WTC11 (cell line): ENCODE data around the gene SEMA5B. TPM values are rescaled to one million over a fixed set of nuclear protein-coding genes. Genes with fewer than 3 reads are reported as not detected.

Experiments used
- ATAC-seq: fragments of 200-7000 bp; cut with Tn5 transposase; 2 replicates; pipeline ENCODE4 v1.10.0; 2021; ENCODE audit warnings: mild to moderate bottlenecking, moderate library complexity
- Bru-seq: library from RNA; stranded (reverse); fragments of 400-500 nt; gene quantifications from one replicate; lab custom pipeline; 2021; lab: Mats Ljungman, UMichigan
- CTCF ChIA-PET: fragments of 300-600 bp; sonication (Branson Sonifier 250); formaldehyde crosslinking; loops from one replicate; lab custom pipeline; 2021; ENCODE audit warnings: antibody characterized with exemption; lab: Charles Lee
- POLR2A ChIA-PET: fragments of 350-600 bp; sonication (Branson Sonifier 250); formaldehyde crosslinking; loops from one replicate; lab custom pipeline; 2021; ENCODE audit warnings: antibody characterized with exemption; lab: Charles Lee
- DNase-seq: peaks from one replicate; pipeline ENCODE4 v3.0.0; 2021; ENCODE audit warnings: low spot score
- H3K27ac Mint-ChIP-seq: 2 replicates; pipeline ENCODE4 v1.8.0; 2021; ENCODE audit warnings: mixed read lengths
- H3K27me3 Mint-ChIP-seq: 2 replicates; pipeline ENCODE4 v1.8.0; 2021; ENCODE audit warnings: low read depth, mild to moderate bottlenecking, moderate library complexity, mixed read lengths
- H3K36me3 Mint-ChIP-seq: 2 replicates; pipeline ENCODE4 v1.8.0; 2021; ENCODE audit warnings: mixed read lengths
- H3K4me1 Mint-ChIP-seq: 2 replicates; pipeline ENCODE4 v1.8.0; 2022; ENCODE audit warnings: mixed read lengths
- H3K4me3 Mint-ChIP-seq: 2 replicates; pipeline ENCODE4 v1.8.0; 2021; ENCODE audit warnings: mild to moderate bottlenecking, moderate library complexity, mixed read lengths
- H3K9me3 Mint-ChIP-seq: 2 replicates; pipeline ENCODE4 v1.8.0; 2021; ENCODE audit warnings: mixed read lengths
- ATF1 ChIP-seq: sonication (generic); formaldehyde crosslinking; IDR thresholded peaks from 2 replicates; pipeline ENCODE4 v1.8.1; 2023; ENCODE audit warnings: mild to moderate bottlenecking, moderate library complexity, missing genetic modification reagents
- CBFB ChIP-seq: sonication (generic); formaldehyde crosslinking; IDR thresholded peaks from 2 replicates; pipeline ENCODE4 v1.8.1; 2022; ENCODE audit warnings: mild to moderate bottlenecking, low read depth, missing genetic modification reagents
- CREM ChIP-seq: sonication (generic); formaldehyde crosslinking; IDR thresholded peaks from 2 replicates; pipeline ENCODE4 v1.8.1; 2022; ENCODE audit warnings: mild to moderate bottlenecking, missing genetic modification reagents, moderate library complexity
- FOXP1 ChIP-seq: sonication (generic); formaldehyde crosslinking; IDR thresholded peaks from 2 replicates; pipeline ENCODE4 v1.8.0; 2022; ENCODE audit warnings: missing genetic modification reagents, mild to moderate bottlenecking, moderate library complexity, borderline replicate concordance
- JAZF1 ChIP-seq: fragments of 250-450 bp; sonication (Bioruptor Pico); IDR thresholded peaks from 2 replicates; pipeline ENCODE4 v1.9.0; 2021; ENCODE audit warnings: moderate library complexity, mild to moderate bottlenecking, inconsistent platforms
- JUN ChIP-seq: sonication (generic); formaldehyde crosslinking; IDR thresholded peaks from 2 replicates; pipeline ENCODE4 v1.8.0; 2023; ENCODE audit warnings: mild to moderate bottlenecking, missing genetic modification reagents
- TEAD4 ChIP-seq: sonication (generic); formaldehyde crosslinking; IDR thresholded peaks from 2 replicates; pipeline ENCODE4 v1.8.0; 2022; ENCODE audit warnings: mild to moderate bottlenecking, missing genetic modification reagents
- TP53 ChIP-seq: sonication (generic); formaldehyde crosslinking; IDR thresholded peaks from 2 replicates; pipeline ENCODE4 v1.8.1; 2023; ENCODE audit warnings: mild to moderate bottlenecking, missing genetic modification reagents
- ZNF121 ChIP-seq: sonication (generic); formaldehyde crosslinking; IDR thresholded peaks from 2 replicates; pipeline ENCODE4 v1.8.0; 2023; ENCODE audit warnings: missing genetic modification reagents
- ZNF232 ChIP-seq: sonication (generic); formaldehyde crosslinking; IDR thresholded peaks from 2 replicates; pipeline ENCODE4 v1.8.0; 2022; ENCODE audit warnings: mild to moderate bottlenecking, missing genetic modification reagents
- long read RNA-seq, 3 experiments: library from RNA in 1 of 3; library from capped mRNA in 1 of 3; library from polyadenylated mRNA in 1 of 3; unstranded in 2 of 3; stranded (forward) in 1 of 3; transcript quantifications; one replicate each; pipeline ENCODE4 v2.0.0, GENCODE V29; 2021
- total RNA-seq: library from RNA; stranded (reverse); gene quantifications from 3 replicates; pipeline ENCODE4 v1.2.3, GENCODE V29; 2021
- TF ChIP-seq, protein P1 (sequence below): sonication (generic); formaldehyde crosslinking; IDR thresholded peaks from 2 replicates; pipeline ENCODE4 v1.8.0; 2023; ENCODE audit warnings: missing genetic modification reagents
- TF ChIP-seq, protein P2 (sequence below): fragments of 250-450 bp; sonication (Bioruptor Pico); IDR thresholded peaks from 2 replicates; pipeline ENCODE4 v1.8.0; 2021; ENCODE audit warnings: mild to moderate bottlenecking
- TF ChIP-seq, protein P3 (sequence below): fragments of 250-450 bp; sonication (Bioruptor Pico); conservative IDR thresholded peaks from 2 replicates; pipeline ENCODE4 v1.9.0; 2021; ENCODE audit warnings: mild to moderate bottlenecking
- TF ChIP-seq, protein P4 (sequence below): sonication (generic); formaldehyde crosslinking; IDR thresholded peaks from 2 replicates; pipeline ENCODE4 v1.8.1; 2022; ENCODE audit warnings: low read depth, mild to moderate bottlenecking, moderate library complexity, missing genetic modification reagents, borderline replicate concordance
- TF ChIP-seq, protein P5 (sequence below): sonication (generic); formaldehyde crosslinking; IDR thresholded peaks from 2 replicates; pipeline ENCODE4 v1.8.1; 2023; ENCODE audit warnings: mild to moderate bottlenecking, missing genetic modification reagents
- TF ChIP-seq, protein P6 (sequence below): fragments of 200-600 bp; IDR thresholded peaks from 2 replicates; pipeline ENCODE4 v1.8.0; 2022; ENCODE audit warnings: antibody characterized with exemption
- TF ChIP-seq, protein P7 (sequence below): fragments of 250-450 bp; sonication (Bioruptor Pico); IDR thresholded peaks from 2 replicates; pipeline ENCODE4 v1.9.0; 2021; ENCODE audit warnings: mild to moderate bottlenecking
- TF ChIP-seq, protein P8 (sequence below): sonication (generic); formaldehyde crosslinking; IDR thresholded peaks from 2 replicates; pipeline ENCODE4 v1.8.0; 2022; ENCODE audit warnings: mild to moderate bottlenecking, missing genetic modification reagents

The SEMA5B gene, protein sequence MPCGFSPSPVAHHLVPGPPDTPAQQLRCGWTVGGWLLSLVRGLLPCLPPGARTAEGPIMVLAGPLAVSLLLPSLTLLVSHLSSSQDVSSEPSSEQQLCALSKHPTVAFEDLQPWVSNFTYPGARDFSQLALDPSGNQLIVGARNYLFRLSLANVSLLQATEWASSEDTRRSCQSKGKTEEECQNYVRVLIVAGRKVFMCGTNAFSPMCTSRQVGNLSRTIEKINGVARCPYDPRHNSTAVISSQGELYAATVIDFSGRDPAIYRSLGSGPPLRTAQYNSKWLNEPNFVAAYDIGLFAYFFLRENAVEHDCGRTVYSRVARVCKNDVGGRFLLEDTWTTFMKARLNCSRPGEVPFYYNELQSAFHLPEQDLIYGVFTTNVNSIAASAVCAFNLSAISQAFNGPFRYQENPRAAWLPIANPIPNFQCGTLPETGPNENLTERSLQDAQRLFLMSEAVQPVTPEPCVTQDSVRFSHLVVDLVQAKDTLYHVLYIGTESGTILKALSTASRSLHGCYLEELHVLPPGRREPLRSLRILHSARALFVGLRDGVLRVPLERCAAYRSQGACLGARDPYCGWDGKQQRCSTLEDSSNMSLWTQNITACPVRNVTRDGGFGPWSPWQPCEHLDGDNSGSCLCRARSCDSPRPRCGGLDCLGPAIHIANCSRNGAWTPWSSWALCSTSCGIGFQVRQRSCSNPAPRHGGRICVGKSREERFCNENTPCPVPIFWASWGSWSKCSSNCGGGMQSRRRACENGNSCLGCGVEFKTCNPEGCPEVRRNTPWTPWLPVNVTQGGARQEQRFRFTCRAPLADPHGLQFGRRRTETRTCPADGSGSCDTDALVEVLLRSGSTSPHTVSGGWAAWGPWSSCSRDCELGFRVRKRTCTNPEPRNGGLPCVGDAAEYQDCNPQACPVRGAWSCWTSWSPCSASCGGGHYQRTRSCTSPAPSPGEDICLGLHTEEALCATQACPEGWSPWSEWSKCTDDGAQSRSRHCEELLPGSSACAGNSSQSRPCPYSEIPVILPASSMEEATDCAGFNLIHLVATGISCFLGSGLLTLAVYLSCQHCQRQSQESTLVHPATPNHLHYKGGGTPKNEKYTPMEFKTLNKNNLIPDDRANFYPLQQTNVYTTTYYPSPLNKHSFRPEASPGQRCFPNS
- total RNA-seq (20.4 to 22.0 TPM (median 20.7 TPM) in 3 replicates), Bru-seq, nascent RNA (percentile 55 among the genes with signal in this experiment)
- long read RNA-seq, experiment 1, full-length matches to known transcripts: 8 of 62 reads
- long read RNA-seq, experiment 1, partial matches to known transcripts: 22 of 62 reads
- long read RNA-seq, experiment 1, other reads (novel, unspliced or antisense): 32 of 62 reads
- long read RNA-seq, experiment 2, partial matches to known transcripts: 4 of 6 reads
- long read RNA-seq, experiment 2, other reads (novel, unspliced or antisense): 2 of 6 reads
- long read RNA-seq, experiment 3, partial matches to known transcripts: 4 of 6 reads
- long read RNA-seq, experiment 3, other reads (novel, unspliced or antisense): 2 of 6 reads

DNA sequence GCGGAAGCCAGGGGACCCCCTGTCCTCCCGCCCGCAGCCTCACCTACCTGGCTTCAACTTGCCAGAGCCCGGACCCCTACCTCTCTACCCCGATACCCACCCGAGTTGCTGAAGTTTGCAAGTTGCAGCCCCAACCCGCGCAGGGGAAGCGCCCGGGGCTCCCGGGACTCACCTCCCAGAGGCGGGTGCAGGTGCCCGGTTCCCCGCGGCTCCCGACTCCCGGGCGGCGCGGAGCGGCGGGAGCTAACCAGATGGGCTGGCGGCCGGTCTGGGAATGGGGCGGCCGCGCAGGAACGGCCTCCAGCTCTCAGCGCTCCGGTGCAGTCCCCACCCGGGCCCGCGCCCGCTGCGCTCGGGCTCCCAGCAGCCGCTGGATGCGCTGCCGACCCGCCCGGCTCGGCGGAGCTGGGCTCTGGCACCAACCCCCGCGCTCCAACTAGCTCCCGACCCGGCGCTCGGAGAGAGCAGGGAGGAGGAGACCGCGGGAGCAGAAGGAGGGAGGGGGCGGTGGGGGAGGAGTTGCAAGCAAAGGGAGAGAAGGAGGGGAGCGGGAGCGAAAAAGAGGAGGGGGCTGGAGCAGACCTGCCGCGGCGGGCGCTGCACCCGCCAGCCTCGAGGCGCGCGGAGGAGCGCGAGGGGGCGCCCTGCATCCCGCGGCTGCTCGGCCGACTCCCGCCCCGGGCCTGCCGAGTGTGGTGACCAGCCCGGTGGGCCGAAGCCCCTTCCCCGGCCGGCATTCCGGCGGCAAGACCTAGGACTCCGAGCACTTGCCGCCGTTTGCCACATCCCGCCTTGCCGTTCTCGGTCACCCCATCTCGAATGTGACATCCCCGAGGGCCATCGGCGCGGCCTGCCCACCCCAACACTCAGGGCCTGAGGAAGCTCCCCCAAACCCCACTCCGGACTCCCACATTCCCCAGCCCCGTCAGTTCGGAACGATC is at the start of gene SEMA5B:
SEMA5B (minus strand) TSS at position 472 of the 941 bp plus-strand sequence. CDS start 66,500 bp downstream, outside the sequence.
- Mint-ChIP-seq H3K27ac (no peak within 1 kb of the TSS), H3K4me3 (peak within 1 kb of the TSS; percentile 89), H3K9me3 (no peaks in the 10 kb centered on the region; the same call in 1 of the 2 replicates), H3K27me3 (peaks cover 49% of the 10 kb centered on the region), H3K4me1 (peaks cover 40% of the 10 kb centered on the region), H3K36me3 (peaks cover 3% of the 10 kb centered on the region; the same call in 1 of the 2 replicates)
- ATAC-seq (peak; percentile 61), DNase-seq (peak; percentile 83)
- ChIA-PET CTCF (interaction anchor here (0.6 to 4.6 kb wide), 49 partner anchors 7 to 1479 kb away, joined by 3 to 72 read pairs (median 4); partner anchors contain the start of genes HSPBAP1 and PDIA5), POLR2A (interaction anchor here (0.5 to 1.1 kb wide), 7 partner anchors 8 to 1278 kb away, joined by 3 to 7 read pairs (median 4); partner anchors contain the start of gene GOLGB1)
- TF ChIP-seq TP53 (CRISPR knock-in tag) (no peak), CREM (CRISPR knock-in tag) (no peak), FOXP1 (CRISPR knock-in tag) (0 out of 2 replicates have a peak, but pooled peaks have one; percentile 61), ATF1 (CRISPR knock-in tag) (no peak), TEAD4 (CRISPR knock-in tag) (no peak), JUN (no peak), ZNF121 (CRISPR knock-in tag) (no peak), CBFB (no peak), JAZF1 (CRISPR knock-in tag) (no peak), ZNF232 (CRISPR knock-in tag) (peak; percentile 75)
- TF ChIP-seq, protein P1, sequence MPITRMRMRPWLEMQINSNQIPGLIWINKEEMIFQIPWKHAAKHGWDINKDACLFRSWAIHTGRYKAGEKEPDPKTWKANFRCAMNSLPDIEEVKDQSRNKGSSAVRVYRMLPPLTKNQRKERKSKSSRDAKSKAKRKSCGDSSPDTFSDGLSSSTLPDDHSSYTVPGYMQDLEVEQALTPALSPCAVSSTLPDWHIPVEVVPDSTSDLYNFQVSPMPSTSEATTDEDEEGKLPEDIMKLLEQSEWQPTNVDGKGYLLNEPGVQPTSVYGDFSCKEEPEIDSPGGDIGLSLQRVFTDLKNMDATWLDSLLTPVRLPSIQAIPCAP (CRISPR knock-in tag): no peak
- TF ChIP-seq, protein P2, sequence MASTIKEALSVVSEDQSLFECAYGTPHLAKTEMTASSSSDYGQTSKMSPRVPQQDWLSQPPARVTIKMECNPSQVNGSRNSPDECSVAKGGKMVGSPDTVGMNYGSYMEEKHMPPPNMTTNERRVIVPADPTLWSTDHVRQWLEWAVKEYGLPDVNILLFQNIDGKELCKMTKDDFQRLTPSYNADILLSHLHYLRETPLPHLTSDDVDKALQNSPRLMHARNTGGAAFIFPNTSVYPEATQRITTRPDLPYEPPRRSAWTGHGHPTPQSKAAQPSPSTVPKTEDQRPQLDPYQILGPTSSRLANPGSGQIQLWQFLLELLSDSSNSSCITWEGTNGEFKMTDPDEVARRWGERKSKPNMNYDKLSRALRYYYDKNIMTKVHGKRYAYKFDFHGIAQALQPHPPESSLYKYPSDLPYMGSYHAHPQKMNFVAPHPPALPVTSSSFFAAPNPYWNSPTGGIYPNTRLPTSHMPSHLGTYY: no peak
- TF ChIP-seq, protein P3, sequence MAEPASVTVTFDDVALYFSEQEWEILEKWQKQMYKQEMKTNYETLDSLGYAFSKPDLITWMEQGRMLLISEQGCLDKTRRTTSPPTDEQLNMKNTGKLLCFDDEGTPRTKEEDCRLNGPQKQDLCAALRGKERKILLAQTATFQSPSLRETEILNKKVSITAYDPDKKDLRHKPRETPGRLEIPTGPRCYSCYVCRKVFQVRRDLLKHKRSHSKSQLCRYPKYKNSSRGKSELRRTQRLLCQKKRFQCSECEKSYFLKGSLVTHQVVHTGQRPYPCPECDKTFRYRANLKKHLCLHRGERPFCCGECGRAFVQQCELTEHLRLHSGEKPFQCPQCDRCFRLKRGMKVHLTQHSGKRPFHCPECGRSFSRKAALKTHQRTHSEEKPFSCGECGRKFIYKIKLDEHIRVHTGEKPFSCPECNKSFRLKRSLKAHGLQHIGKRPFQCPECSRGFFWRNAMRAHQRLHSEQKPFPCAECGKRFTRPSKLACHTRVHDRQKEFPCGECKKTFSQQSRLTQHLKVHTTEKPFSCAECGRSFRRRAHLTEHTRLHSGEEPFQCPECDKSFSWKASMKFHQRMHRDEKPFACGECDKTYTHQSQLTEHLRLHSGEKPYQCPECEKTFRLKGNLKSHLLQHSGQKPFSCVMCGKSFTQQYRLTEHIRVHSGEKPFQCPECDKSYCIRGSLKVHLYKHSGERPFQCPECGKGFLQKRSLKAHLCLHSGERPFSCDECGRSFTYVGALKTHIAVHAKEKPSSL (CRISPR knock-in tag): no peak
- TF ChIP-seq, protein P4, sequence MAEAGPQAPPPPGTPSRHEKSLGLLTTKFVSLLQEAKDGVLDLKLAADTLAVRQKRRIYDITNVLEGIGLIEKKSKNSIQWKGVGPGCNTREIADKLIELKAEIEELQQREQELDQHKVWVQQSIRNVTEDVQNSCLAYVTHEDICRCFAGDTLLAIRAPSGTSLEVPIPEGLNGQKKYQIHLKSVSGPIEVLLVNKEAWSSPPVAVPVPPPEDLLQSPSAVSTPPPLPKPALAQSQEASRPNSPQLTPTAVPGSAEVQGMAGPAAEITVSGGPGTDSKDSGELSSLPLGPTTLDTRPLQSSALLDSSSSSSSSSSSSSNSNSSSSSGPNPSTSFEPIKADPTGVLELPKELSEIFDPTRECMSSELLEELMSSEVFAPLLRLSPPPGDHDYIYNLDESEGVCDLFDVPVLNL (CRISPR knock-in tag): no peak
- TF ChIP-seq, protein P5, sequence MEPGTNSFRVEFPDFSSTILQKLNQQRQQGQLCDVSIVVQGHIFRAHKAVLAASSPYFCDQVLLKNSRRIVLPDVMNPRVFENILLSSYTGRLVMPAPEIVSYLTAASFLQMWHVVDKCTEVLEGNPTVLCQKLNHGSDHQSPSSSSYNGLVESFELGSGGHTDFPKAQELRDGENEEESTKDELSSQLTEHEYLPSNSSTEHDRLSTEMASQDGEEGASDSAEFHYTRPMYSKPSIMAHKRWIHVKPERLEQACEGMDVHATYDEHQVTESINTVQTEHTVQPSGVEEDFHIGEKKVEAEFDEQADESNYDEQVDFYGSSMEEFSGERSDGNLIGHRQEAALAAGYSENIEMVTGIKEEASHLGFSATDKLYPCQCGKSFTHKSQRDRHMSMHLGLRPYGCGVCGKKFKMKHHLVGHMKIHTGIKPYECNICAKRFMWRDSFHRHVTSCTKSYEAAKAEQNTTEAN: no peak
- TF ChIP-seq, protein P6, sequence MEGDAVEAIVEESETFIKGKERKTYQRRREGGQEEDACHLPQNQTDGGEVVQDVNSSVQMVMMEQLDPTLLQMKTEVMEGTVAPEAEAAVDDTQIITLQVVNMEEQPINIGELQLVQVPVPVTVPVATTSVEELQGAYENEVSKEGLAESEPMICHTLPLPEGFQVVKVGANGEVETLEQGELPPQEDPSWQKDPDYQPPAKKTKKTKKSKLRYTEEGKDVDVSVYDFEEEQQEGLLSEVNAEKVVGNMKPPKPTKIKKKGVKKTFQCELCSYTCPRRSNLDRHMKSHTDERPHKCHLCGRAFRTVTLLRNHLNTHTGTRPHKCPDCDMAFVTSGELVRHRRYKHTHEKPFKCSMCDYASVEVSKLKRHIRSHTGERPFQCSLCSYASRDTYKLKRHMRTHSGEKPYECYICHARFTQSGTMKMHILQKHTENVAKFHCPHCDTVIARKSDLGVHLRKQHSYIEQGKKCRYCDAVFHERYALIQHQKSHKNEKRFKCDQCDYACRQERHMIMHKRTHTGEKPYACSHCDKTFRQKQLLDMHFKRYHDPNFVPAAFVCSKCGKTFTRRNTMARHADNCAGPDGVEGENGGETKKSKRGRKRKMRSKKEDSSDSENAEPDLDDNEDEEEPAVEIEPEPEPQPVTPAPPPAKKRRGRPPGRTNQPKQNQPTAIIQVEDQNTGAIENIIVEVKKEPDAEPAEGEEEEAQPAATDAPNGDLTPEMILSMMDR: no peak; the same call in 1 of the 2 replicates
- TF ChIP-seq, protein P7, sequence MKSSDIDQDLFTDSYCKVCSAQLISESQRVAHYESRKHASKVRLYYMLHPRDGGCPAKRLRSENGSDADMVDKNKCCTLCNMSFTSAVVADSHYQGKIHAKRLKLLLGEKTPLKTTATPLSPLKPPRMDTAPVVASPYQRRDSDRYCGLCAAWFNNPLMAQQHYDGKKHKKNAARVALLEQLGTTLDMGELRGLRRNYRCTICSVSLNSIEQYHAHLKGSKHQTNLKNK (CRISPR knock-in tag): no peak
- TF ChIP-seq, protein P8, sequence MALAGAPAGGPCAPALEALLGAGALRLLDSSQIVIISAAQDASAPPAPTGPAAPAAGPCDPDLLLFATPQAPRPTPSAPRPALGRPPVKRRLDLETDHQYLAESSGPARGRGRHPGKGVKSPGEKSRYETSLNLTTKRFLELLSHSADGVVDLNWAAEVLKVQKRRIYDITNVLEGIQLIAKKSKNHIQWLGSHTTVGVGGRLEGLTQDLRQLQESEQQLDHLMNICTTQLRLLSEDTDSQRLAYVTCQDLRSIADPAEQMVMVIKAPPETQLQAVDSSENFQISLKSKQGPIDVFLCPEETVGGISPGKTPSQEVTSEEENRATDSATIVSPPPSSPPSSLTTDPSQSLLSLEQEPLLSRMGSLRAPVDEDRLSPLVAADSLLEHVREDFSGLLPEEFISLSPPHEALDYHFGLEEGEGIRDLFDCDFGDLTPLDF: no peak
